Keratinocyte (primary cell): ENCODE results near the gene OBSCN. TPM values are rescaled to one million over a fixed set of nuclear protein-coding genes. Genes with fewer than 3 reads are reported as not detected.

Source experiments
- DNase-seq: peaks from one replicate; pipeline ENCODE4 v3.0.0-alpha.2; 2011; ENCODE audit warnings: low read depth, missing footprints, low spot score
- FAIRE-seq: peaks from 2 replicates; lab custom pipeline; 2011; peaks lifted over from hg19 to GRCh38; lab: Jason Lieb, UNC
- H2AFZ ChIP-seq: 2 replicates; pipeline ENCODE4 v1.6.0; 2012; ENCODE audit warnings: low read length, control low read depth, inconsistent platforms; ENCODE audit not compliant: control insufficient read depth
- H3K27ac ChIP-seq: 2 replicates; pipeline ENCODE4 v1.5.1; 2011; ENCODE audit warnings: low read length; ENCODE audit not compliant: control insufficient read depth, insufficient read depth
- H3K27me3 ChIP-seq: 3 replicates; pipeline ENCODE4 v1.6.0; 2011; ENCODE audit warnings: low read length; ENCODE audit not compliant: control insufficient read depth, insufficient read depth; ENCODE audit errors: extremely low read depth
- H3K36me3 ChIP-seq, 2 experiments: 2 replicates in 1 of 2; 3 replicates in 1 of 2; pipeline ENCODE4 v1.5.1; 2011; ENCODE audit warnings: low read length in 2 of 2, mild to moderate bottlenecking in 1 of 2; ENCODE audit not compliant: control insufficient read depth in 2 of 2, insufficient read depth in 2 of 2; ENCODE audit errors: extremely low read depth in 1 of 2
- H3K4me1 ChIP-seq: 3 replicates; pipeline ENCODE4 v1.5.1; 2011; ENCODE audit warnings: low read length; ENCODE audit not compliant: control insufficient read depth, insufficient read depth; ENCODE audit errors: extremely low read depth
- H3K4me2 ChIP-seq: 3 replicates; pipeline ENCODE4 v1.6.0; 2011; ENCODE audit warnings: low read depth, low read length; ENCODE audit not compliant: control insufficient read depth, insufficient read depth; ENCODE audit errors: extremely low read depth
- H3K4me3 ChIP-seq, 3 experiments: fragments of 200-600 bp in 1 of 3; sonication (generic) in 1 of 3; 2 replicates in 2 of 3; 3 replicates in 1 of 3; pipeline ENCODE4 v1.5.1; 2011 to 2016; ENCODE audit warnings: low read length in 3 of 3, mild to moderate bottlenecking in 3 of 3, control low read depth in 2 of 3, inconsistent platforms in 1 of 3, low read depth in 1 of 3, mixed read lengths in 1 of 3, mixed run types in 1 of 3, moderate library complexity in 1 of 3; ENCODE audit not compliant: control insufficient read depth in 2 of 3, insufficient read depth in 2 of 3; ENCODE audit errors: extremely low read depth in 1 of 3
- H3K79me2 ChIP-seq: 2 replicates; pipeline ENCODE4 v1.6.0; 2012; ENCODE audit warnings: low read length; ENCODE audit not compliant: control insufficient read depth, insufficient read depth
- H3K9ac ChIP-seq: 3 replicates; pipeline ENCODE4 v1.6.0; 2011; ENCODE audit warnings: low read length; ENCODE audit not compliant: control insufficient read depth, insufficient read depth; ENCODE audit errors: extremely low read depth
- H3K9me1 ChIP-seq: 3 replicates; pipeline ENCODE4 v1.6.0; 2011; ENCODE audit warnings: low read length; ENCODE audit not compliant: control insufficient read depth, insufficient read depth; ENCODE audit errors: extremely low read depth
- H3K9me3 ChIP-seq: 2 replicates; pipeline ENCODE4 v1.5.1; 2012; ENCODE audit warnings: low read depth, low read length; ENCODE audit not compliant: control insufficient read depth
- H4K20me1 ChIP-seq: 3 replicates; pipeline ENCODE4 v1.6.0; 2011; ENCODE audit warnings: low read length; ENCODE audit not compliant: control insufficient read depth, insufficient read depth; ENCODE audit errors: extremely low read depth
- CTCF ChIP-seq, 3 experiments: IDR thresholded peaks in 1 of 3; conservative IDR thresholded peaks in 1 of 3; optimal IDR thresholded peaks in 1 of 3; 2 replicates in 2 of 3; 3 replicates in 1 of 3; pipeline versions ENCODE3 to v1.5.1; 2011; ENCODE audit warnings: low read length in 3 of 3, mild to moderate bottlenecking in 3 of 3, moderate library complexity in 2 of 3, control low read depth in 1 of 3, inconsistent platforms in 1 of 3; ENCODE audit not compliant: insufficient read depth in 2 of 3; ENCODE audit errors: extremely low read depth in 1 of 3
- EZH2 ChIP-seq: IDR thresholded peaks from one replicate; pipeline ENCODE4 v1.6.1; 2012; ENCODE audit warnings: inconsistent platforms, mild to moderate bottlenecking, low read length, moderate library complexity
- dilution Hi-C: fragments of 300-500 bp; cut with MboI; formaldehyde crosslinking; loops from one replicate; pipeline ENCODE4 v1.7.0; 2020; ENCODE audit warnings: low sequenced_read_pairs; ENCODE audit not compliant: extremely low pct_ligation_motif_present
- polyA plus RNA-seq, 5 experiments: library from polyadenylated mRNA; depleted of rRNA in 3 of 5; stranded (reverse) in 3 of 5; stranded (forward) in 1 of 5; unstranded in 1 of 5; fragments of >200 nt; gene quantifications; 1 replicate in 1 of 5; 2 replicates in 3 of 5; 3 replicates in 1 of 5; pipeline versions ENCODE4 v1.2.1 to v1.2.3, GENCODE V29; 2011 to 2012; ENCODE audit warnings: missing spikeins in 2 of 5, low read depth in 1 of 5, low replicate concordance in 1 of 5

Gene OBSCN
- polyA plus RNA-seq, 1 donor (not counting 4 experiments of a cell fraction or from before 2014, with no cell fraction given), result 1.8 TPM

DNA sequence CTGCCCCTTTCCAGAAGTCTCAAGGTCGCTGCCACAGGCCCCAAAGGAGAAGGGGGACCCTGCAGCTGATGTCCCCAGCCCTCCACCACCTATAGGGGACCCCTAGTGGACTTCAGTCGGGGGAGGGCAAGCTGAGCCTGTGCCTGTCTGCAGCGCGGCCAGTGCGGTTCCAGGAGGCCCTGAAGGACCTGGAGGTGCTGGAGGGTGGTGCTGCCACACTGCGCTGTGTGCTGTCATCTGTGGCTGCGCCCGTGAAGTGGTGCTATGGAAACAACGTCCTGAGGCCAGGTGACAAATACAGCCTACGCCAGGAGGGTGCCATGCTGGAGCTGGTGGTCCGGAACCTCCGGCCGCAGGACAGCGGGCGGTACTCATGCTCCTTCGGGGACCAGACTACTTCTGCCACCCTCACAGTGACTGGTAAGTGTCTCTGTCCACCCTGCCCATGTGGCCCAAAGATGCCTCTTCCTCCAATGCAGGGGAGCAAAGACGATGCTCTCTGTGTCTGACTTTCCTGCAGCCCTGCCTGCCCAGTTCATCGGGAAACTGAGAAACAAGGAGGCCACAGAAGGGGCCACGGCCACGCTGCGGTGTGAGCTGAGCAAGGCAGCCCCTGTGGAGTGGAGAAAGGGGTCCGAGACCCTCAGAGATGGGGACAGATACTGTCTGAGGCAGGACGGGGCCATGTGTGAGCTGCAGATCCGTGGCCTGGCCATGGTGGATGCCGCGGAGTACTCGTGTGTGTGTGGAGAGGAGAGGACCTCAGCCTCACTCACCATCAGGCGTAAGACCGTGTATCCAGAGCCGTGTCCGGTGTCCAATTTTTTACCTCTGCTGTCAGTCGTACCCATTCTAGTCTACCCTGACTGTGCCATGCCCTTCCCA lies 79.9 kb downstream of the OBSCN start:
- Histone ChIP-seq H3K9me1 (no peaks in the 10 kb centered on the region), H3K36me3 (no peaks in the 10 kb centered on the region), H4K20me1 (no peaks in the 10 kb centered on the region), H3K27me3 (no peaks in the 10 kb centered on the region), H3K4me1 (no peaks in the 10 kb centered on the region), H3K4me3 (no peak overlapping the region), H3K9me3 (no peaks in the 10 kb centered on the region), H3K27ac (no peak overlapping the region), H3K79me2 (no peaks in the 10 kb centered on the region), H2AFZ (no peak overlapping the region), H3K9ac (no peak overlapping the region), H3K4me2 (no peak overlapping the region)
- dilution Hi-C loops, result no loop called here
- no peak for DNase-seq
- no peak for FAIRE-seq
- TF ChIP-seq CTCF (optimal IDR thresholded peaks at IDR 0.05 in 1 of 3, IDR thresholded peaks at IDR 0.05 in 1 of 3, conservative IDR thresholded peaks at IDR 0.05 in 1 of 3; ENCODE audit: extremely low read depth in 1 of 3, insufficient read depth in 2 of 3, low read length in 3 of 3) (no peak), EZH2 (no peak)

GRCh38 chr1:228288536-228289238 lies 80.8 kb downstream of the OBSCN start:
- FAIRE-seq (no peak), DNase-seq (no peak)
- Histone ChIP-seq H2AFZ (no peak overlapping the region), H4K20me1 (no peaks in the 10 kb centered on the region), H3K79me2 (no peaks in the 10 kb centered on the region), H3K4me1 (no peaks in the 10 kb centered on the region), H3K27ac (no peak overlapping the region), H3K27me3 (no peaks in the 10 kb centered on the region), H3K9ac (no peak overlapping the region), H3K4me3 (no peak overlapping the region), H3K4me2 (no peak overlapping the region), H3K36me3 (peaks cover 0 to 1% of the 10 kb centered on the region in 2 experiments), H3K9me3 (no peaks in the 10 kb centered on the region), H3K9me1 (no peaks in the 10 kb centered on the region)
- dilution Hi-C loops, result no loop called here
- TF ChIP-seq CTCF (optimal IDR thresholded peaks at IDR 0.05 in 1 of 3, IDR thresholded peaks at IDR 0.05 in 1 of 3, conservative IDR thresholded peaks at IDR 0.05 in 1 of 3; ENCODE audit: extremely low read depth in 1 of 3, insufficient read depth in 2 of 3, low read length in 3 of 3), result no peak
- TF ChIP-seq EZH2, result no peak
